ENCODE data around the gene TMEM229A.
"Not testable (repeated sequence)": the region's sequence is repeated elsewhere in the genome, so short reads cannot be mapped to it uniquely, and the experiment has no call there.

Gene TMEM229A

GRCh38 chr7:124031406-124031805, 1.5 kb downstream of the TMEM229A start:
- no peak for DNase-seq

- DNase-seq: no peak
Measured at GRCh38 chr7:124030964-124031363, 1.9 kb downstream of the TMEM229A start.

- DNase-seq: no peak
Measured at GRCh38 chr7:124029396-124030188, 3.3 kb downstream of the TMEM229A start.

- no peak for DNase-seq
Measured at GRCh38 chr7:124027236-124027635, 5.6 kb downstream of the TMEM229A start.

GRCh38 chr7:124024329-124024728, 8.5 kb downstream of the TMEM229A start:
- DNase-seq: not testable (repeated sequence)

GRCh38 chr7:124022551-124022950, 10.3 kb downstream of the TMEM229A start:
- no peak for DNase-seq

GRCh38 chr7:124020060-124020459, 12.8 kb downstream of the TMEM229A start:
- DNase-seq: no peak

- DNase-seq: no peak
Measured at GRCh38 chr7:124013306-124013705, 19.6 kb downstream of the TMEM229A start.

GRCh38 chr7:124012864-124013263, 20.0 kb downstream of the TMEM229A start:
- DNase-seq: no peak

GRCh38 chr7:124009321-124009720, 23.5 kb downstream of the TMEM229A start:
- no peak for DNase-seq

- DNase-seq: not testable (repeated sequence)
Measured at GRCh38 chr7:124008296-124008695, 24.6 kb downstream of the TMEM229A start.

GRCh38 chr7:123999703-124000102, 33.2 kb downstream of the TMEM229A start:
- no peak for DNase-seq

GRCh38 chr7:123998921-123999320, 33.9 kb downstream of the TMEM229A start:
- no peak for DNase-seq

- no peak for DNase-seq
Measured at GRCh38 chr7:123996327-123996625, 36.6 kb downstream of the TMEM229A start.

GRCh38 chr7:123995617-123996326, 37.1 kb downstream of the TMEM229A start:
- no peak for DNase-seq

GRCh38 chr7:123994449-123994848, 38.4 kb downstream of the TMEM229A start:
- DNase-seq: no peak

GRCh38 chr7:123993996-123994395, 38.9 kb downstream of the TMEM229A start:
- DNase-seq: no peak

GRCh38 chr7:123992913-123993518, 39.9 kb downstream of the TMEM229A start:
- DNase-seq: no peak

- no peak for DNase-seq
Measured at GRCh38 chr7:123987445-123987844, 45.4 kb downstream of the TMEM229A start.

Measured in CD4-positive, alpha-beta T cell treated with Interferon gamma for 1 hour (primary cell).